Stimulated activated naive CD4-positive, alpha-beta T cell (primary cell): ENCODE data around the gene XKR7.

Experiments used
- DNase-seq, 6 experiments: peaks; one replicate each; lab custom pipeline; 2025; lab: John Stamatoyannopoulos, UW

Gene XKR7

DNA sequence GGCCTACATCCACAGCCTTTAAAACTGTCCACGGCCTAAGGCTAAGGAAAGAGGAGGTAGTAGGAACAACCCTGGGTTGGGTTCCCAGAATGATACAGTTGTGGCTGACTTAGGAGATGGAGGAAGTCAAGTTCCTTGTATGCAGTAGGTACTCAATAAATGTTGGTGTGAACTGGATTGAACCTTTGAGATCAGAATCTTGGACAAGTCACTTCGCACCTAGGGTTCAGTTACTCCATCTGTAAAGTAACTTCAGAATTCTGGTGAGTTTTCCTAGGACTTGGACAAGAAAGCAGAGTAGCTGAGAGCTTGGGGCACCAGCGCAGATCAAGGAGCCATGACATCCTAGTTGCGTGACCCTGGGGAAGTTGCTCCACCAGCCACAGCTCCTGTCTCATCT, 9.1 kb downstream of the XKR7 start:
- no peak for DNase-seq

DNA sequence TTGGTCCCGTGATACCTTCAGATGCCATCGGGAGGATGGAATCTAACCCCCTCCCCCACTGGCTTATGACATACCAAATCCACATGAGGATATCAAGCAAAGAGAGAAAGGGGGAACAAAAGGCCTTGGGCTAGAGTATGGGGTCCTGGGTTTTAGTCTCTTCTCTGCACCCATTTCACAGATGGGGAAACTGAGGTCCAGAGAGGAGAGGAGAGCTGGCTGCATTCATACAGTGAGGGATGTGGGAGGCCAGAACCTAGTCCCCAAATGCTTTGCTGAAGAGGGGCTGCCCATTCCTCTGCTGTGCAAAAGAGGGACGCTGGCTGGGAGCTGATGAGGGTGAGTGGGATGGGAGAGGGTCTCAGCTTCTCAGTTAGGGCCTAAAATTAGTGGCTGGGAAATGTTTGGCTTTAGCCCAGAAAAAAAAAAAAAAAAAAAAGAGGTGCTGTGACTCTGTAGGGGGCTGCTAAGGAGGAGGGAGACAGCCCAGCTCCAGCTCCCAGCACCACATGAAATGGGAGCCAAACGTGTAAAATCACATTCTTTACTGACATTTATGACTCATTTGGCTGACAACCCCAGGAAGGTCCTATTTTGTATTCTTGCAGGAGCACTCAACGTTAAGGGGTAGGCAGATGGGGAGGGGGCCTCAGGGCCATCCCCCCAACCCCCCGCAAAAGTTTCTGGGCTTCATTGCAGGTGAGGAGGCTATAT, 11.9 kb downstream of the XKR7 start:
- no peak for DNase-seq

DNA sequence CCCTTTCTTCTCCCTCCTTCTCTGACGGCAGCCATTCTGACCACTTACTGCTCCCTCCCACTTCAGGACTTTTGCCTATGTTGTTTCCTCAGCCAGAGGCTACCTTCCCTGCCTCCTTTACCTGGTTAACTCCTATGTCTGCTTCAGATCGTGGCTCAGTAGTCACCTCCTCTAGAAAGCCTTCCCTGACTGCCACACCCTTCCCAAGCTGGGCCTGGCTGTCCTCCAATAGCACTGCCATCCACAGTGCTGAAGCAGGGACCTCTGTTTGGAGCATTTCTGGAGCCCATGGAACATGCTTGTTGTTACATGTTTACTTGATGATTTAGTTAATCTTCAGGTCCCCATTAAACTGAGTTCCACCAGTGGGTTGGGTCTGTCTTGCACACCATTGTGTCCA, 13.8 kb downstream of the XKR7 start:
- no peak for DNase-seq

DNA sequence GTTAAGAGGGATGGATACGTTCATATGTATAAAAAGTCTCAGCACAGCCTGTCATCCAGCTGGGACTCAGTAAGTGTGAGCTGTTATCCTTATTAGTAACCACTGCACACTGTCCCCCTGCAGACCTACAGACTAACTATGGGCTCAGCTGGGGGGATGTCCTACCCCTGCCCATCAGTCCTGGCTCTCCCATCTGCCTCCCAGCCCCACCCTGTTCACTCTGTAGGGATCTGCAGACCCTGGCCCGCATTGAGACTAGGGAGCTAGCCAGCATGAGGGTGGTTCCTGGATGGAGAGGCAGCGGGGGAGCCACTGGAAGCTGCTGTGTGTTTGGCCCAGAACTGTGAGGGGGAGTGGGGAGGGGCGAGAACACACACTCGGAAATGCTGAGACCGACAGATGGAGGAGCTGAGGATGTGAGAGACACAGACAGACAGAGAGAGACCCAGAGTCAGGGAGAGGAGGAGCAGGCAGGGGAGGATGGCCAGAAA, 17.1 kb downstream of the XKR7 start:
- no peak for DNase-seq

DNA sequence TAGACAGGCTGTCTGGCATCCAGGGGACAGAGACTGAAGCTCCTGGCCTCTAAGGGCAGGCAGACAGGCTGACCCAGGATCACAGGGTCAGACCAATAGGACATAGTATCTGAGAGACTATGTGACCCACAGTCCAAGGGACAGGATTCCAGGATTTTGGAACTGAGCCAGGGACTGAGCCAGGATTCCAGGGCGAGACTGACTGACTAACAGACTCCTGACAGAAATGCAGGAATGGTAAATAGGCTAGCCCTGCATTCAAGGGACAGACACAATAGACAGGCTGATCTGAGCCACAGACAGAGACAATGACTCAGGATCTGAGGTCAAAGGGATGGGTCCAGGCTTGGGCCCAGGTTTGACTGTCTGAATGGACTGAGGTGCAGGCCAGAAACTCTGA, 19.8 kb downstream of the XKR7 start:
- no peak for DNase-seq

DNA sequence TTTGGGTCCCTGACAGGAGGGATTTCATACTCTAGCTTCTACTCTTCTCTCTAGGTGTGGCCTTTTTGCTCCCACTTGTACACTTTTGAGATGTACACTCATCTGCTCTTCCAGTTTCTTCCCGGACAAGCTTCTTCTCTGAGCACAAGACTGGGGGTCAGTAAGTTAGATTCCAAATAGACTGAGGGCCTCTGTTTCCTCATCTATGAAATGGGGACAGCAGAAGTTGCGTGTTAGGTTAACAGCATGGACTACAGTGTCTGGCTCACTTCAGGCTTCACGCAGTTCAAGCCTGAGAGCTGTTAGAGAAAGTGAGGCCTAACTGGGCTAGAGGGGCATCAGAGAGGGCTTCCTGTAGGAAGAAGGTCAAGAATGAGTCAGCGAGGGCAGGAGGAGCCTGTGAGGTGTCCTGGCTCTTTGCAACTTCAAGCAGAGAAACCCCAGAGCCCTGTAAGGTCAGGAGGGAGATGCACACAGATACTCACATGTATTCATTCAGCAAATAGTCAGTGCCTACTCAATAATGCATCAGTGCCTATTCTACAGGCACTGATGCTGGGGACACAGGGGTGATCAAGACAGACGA, 20.6 kb downstream of the XKR7 start:
- no peak for DNase-seq

DNA sequence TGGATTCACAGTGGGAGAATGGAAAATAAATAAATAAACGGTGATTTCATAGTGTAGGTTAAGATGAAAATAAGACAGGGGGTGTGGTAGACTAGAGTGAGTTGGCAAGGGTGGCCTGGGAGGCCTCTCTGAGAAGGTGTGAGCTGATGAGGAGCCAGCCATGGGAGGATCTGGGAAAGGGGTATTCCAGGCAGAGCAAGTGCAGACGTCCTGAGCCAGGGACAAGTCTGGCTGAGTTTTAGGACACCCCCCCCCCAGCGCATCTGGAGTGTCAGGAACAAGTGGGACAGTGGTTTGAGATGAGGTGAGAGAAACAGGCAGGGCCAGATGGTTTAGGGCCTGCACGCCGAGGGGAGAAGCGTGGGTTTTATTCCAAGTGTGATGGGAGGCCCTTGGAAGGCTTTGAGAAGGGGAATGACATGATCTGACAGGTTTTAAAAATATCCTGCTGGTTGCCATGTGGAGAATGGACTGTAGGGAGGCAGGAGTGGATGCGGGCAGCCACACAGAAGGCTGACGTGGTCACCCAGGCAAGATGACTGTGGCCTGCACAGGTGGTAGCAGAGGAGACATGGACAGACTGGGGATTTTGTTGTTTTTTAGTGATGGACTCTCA, 21.2 kb downstream of the XKR7 start:
- no peak for DNase-seq

DNA sequence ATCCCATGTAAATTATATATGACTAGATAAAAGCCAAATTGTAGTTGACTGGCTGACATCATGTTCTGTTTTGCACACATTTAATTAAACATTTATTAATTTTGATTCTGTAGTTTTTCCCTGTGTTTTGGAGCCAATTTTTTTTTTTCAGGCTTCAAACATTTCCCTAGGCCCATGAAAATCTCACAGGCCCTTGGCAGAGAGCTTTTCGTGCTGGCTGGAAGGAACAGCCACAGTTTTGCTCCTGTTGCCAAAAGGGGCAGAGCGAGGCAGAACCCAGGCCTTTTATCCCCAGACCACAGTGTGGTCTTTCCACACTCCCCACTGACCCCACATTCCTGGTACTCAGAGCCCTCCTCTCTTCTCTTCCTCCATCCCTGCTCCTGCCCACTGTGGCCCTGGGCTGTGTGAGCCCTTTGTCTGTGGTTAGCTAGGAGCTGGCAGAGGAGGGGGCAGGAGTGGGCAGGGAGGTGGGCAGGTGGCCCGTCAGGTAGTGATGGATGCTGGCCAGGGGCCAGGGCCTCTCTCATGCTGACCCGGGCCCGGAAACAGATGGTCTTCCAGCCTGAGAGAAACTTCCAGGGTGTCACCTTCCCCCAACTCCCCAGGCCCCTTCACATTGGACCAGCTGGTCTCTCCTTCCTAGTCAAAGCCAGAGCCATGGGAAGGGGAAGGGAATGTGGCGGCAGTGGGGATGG, 22.8 kb downstream of the XKR7 start:
- DNase-seq, result no peak

DNA sequence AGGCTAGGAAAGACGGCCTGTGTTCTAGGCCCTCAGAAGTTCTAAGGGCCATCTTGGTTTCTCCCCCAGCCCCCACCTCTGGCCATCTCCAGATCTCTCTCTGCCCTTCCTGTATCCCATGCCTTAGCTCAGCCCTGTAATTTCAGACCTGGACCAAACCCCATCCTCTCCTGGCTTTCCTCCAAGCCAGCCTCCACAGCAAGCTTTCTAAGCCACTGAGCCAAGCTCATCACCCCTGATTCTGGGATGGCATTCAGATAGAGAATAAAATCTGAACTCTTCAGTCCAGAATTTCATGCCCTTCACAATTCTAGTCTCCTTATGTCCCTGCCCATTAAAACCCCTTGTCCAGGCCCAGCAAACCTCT, 23.4 kb downstream of the XKR7 start:
- no peak for DNase-seq

DNA sequence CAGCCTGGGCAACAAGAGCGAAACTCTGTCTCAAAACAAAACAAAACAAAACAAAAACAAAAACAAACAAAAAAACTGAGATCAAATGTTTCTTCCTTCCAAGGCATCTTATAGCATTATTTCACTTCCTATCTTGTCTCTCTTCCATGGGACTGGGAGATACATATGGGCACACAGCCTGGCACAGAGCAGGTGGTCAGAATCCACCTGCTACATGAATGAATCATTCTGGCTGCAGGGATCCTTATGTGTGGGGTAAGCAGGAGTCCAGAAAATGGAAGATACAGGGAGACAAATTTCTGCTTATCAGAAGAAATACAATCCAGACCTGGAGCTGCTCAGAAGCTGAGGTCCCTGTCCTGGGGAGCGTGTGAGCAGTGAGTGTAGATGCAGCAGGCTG, 24.1 kb downstream of the XKR7 start:
- DNase-seq, result no peak

DNA sequence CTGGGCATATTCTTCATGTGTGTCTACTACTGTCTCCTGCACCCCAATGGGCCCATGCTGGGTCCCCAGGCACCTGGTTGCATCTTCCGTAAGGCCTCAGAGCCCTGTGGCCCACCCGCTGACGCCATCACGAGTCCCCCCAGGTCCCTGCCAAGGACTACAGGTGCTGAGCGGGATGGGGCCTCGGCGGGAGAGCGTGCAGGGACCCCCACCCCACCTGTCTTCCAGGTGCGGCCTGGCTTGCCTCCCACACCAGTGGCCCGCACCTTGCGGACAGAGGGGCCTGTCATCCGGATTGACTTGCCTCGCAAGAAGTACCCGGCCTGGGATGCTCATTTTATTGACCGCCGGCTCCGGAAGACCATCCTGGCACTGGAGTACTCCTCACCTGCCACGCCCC, 29.0 kb downstream of the XKR7 start:
- DNase-seq, result no peak

DNA sequence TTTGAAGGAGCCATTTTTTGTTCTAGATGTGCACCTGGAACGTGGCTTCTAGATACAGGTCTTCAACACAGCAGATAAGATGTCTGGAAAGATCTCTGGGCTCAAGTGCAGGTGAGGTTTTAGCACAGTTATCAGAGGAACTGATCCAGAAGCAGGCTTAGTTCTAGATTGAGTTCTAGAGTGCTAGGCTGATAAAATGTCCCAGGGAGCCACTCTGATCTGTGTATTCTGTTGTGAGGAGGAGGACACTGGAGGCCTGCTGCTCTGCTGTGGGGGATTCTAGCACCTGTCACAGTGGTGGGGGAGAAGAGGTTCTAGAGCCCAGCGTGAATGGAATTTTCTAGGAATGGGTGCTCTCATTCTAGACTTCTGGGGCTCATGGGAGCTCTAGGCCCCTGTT, 30.3 kb downstream of the XKR7 start:
- no peak for DNase-seq

DNA sequence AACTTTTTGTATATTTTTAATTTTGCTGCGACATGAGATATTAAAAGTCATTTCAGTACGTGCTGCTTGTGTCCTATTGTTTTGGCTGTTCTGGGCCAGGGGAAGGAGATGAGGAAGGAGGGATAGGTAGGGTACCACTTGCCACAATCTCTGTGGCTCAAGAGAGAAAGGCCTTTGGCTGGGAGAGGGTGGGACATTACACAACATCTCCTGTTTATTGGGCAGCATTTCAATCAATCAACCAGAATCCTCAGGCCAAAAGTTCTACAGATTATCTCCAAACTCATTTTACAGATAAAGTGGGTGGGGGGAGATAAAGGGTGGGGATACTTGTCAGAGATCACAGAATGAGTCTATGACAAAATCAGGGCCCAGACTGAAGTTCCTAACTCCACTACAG, 35.4 kb downstream of the XKR7 start:
- DNase-seq, result no peak

DNA sequence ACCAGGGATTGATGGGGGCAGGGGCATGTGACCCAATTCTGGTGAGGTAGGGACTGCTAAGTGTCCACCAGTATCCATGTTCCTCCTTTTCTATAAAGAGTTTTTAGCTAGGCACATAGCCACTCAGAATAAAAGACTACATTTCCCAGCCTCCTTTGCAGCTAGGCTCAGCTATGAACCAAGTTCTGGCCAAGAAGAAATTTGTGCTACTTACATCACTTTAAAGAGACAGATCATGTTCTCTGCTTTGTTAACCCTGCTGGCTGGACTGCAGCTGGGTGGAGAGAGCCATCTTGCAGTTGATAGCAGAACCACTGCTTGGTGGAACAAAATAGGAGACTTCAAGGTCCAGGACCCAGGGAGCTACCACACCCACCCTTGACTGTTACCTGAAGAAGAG, 37.0 kb downstream of the XKR7 start:
- no peak for DNase-seq

DNA sequence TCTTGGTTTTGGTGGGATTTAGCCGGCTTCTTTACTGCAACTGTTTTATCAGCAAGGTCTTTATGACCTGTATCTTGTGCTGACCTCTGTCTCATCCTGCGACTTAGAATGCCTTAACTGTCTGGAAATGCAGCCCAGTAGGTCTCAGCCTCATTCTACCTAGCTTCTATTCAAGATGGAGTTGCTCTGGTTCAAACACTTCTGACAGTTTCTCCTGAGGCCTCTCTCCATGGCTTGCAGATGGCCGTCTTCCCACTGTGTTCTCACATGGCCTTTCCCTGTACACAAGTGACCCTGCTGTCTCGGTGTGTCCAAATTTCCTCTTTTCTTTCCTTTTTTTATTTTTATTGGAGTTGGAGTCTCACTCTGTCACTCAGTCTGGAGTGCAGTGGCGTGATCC, 38.1 kb downstream of the XKR7 start:
- no peak for DNase-seq

DNA sequence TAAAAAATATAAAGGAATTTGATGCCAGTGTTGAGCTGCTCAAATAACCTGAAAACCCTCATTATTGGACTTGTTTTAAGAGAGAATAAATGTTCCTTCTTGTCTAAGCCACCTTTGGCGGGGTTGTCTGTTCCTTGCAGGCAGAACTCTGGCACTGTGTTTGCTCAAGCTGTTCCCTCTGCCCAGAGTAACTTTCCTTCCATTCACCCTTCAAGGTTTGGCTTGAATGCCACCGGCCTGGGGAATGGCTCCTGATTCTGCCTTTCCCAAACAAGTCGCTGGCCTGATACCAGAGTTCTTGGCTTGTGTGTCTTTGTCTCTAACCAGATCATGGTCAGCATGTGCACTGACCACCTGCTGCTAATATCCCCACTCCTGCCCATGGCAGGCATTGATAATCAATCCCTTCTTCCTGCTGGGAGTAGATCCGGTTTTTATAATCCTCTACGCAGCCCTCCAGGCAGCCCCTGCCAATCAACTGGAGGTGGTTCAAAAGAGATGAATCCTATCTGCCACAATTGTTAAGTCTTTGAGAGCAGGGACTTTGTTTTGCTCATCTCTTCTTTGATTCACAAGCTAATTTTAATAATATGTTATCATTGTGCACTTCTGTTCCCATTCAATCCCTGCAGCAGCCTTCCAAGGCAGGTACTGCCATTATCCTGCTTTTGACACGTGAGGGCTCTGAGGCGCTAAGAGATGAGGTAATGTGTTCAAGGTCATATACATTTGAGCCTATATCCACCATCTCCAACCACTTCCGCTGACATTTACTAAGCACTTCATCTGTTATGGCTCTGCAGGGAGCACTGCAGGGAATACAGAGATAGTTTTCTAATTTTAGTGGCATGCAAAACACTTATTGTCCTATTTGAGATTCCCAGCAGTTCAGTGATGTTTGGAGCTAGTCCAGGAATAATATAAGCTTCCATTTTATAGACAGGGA, 39.2 kb downstream of the XKR7 start:
- no peak for DNase-seq

DNA sequence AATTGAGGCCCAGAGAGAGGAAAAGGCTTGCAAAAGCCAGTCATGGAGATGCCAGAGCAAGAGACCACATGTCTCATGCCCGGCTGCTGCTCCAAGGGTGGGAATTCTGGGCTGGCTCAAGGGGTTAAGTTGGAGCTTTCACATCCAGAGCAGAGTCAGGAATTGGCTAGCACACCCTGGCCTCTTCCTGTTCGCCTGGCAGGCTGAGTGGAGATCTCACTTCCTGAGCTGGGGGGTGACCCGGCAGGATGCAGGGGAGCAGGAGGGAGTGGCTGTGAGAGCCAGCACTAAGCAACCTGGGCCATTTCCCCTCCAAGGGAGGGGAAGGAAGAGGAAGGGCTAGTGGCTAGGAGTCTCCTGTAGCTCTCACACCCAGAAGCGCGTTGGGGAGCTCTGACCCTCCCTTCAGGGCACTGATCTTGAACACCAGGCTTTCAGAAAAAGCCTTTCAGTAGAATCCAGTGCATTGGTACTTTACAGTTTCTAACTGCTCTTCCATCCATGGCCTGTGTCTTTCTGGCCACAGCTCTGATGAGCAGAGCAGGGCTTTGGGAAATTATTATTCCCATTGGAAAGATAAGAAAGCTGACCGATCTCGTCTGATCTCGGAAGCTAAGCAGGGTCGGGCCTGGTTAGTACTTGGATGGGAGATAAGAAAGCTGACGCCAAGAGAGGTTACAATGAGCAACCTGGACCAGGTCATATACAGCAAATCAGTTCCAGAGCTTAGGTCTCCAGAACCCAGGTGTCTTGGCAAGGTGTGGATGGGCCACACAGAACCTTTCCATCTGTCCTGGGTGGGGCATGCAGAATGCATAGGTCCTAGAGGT, 40.1 kb downstream of the XKR7 start:
- DNase-seq, result no peak

DNA sequence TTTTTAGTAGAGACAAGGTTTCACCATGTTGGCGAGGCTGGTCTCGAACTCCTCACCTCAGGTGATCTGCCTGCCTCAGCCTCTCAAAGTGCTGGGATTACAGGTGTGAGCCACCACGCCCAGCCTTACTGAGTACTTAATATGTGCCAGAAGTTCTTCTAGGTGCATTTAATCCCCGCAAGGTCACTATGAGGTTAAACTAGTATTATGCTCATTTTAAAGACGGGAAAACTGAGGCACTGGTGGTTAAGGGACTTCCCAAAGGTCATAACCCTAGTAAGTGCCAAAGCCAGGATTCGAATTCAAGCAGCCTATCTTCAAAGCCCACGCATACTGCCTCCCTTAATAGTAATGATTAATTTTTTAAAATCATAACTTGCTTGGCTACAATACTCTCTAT, 41.6 kb downstream of the XKR7 start:
- no peak for DNase-seq

DNA sequence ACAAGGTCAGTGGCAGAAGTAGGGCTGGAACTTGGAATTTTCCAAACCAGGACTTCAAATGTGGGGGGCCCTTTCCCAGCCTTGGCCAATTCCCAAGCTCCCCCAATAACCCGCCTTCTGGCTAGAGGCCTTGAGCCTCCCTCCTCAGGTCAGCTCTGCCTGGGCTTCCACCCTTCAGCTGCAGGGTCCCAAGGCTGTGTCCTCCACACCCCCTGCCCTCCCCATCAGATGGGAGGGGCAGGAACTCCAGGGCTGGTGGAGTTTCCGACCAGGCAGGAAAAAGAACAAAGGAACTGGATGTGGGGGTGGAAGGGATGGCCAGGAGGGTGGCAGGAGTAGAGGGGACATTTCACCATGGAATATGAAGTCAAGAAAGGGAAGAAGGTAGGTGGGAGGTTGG, 42.1 kb downstream of the XKR7 start, which contains the start of gene CCM2L:
TSS of gene CCM2L (plus strand) at position 338 of the 400 bp plus-strand sequence. CDS start at position 355, 17 bp downstream.
- no peak for DNase-seq

DNA sequence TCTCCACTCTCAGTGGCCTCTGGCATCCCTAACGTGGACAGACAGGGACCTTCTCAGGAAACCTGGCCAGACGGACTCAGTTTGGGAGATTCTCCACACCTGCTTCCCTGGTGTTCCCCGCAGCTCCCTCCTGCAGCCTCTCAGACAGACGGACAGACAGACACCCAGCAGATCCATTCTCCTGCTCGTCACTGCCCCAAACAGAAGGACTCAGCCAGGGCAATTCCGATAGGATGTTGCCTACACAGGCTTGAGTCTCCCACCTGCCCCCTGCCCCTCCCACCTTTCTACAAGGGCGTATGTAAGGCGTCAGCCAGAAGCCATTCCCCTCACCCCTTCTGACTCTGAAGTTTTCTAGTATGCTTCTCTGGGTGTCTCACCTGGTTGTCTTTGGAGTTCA, 42.7 kb downstream of the XKR7 start:
- no peak for DNase-seq

DNA sequence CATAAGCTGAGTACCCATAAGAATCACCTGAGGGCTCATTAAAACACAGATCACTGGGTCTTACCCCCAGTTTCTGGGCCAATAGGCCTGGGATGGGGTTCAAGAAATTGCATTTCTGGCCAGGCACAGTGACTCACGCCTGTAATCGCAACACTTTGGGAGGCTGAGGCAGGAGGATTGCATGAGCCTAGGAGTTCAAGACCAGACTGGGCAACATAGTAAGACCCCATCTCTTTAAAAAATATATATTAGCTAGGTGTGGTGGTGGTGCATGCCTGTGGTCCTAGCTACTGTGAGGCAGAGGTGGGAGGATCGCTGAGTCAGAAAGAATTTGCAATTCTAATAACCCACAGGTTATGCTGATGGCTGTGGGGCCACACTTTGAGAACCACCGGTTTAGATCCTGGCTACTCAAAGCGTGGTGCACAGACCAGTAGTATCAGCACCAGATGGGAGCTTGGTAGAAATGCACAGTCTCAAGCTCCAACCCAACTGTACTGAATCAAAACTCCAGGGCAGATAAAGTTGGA, 44.3 kb downstream of the XKR7 start:
- DNase-seq, result no peak
